GM12878 (cell line): Measurements from ENCODE around the gene BICRAL. TPM values are rescaled to one million over a fixed set of nuclear protein-coding genes. Genes with fewer than 3 reads are reported as not detected.

ENCODE experiments used
- ATAC-seq: fragments of 200-7000 bp; cut with Tn5 transposase; 3 replicates; pipeline ENCODE4 v1.9.1; 2020; ENCODE audit warnings: mild to moderate bottlenecking, moderate library complexity
- BruUV-seq: library from RNA; stranded (reverse); fragments of 400-500 nt; replicated peaks from 2 replicates; lab custom pipeline; 2021; lab: Mats Ljungman, UMichigan
- CTCF ChIA-PET: fragments of 300-600 bp; sonication (Branson Sonifier 250); formaldehyde crosslinking; extraction: SDS; loops from one replicate; lab custom pipeline; 2021; ENCODE audit warnings: inconsistent platforms; lab: Yijun Ruan, JAX
- POLR2A ChIA-PET: fragments of 350-600 bp; formaldehyde crosslinking; extraction: SDS; loops from one replicate; lab custom pipeline; 2021; ENCODE audit warnings: inconsistent platforms; lab: Charles Lee
- RAD21 ChIA-PET: fragments of 300-600 bp; sonication (Branson Sonifier 250); formaldehyde crosslinking; loops from one replicate; lab custom pipeline; 2023; ENCODE audit warnings: antibody characterized with exemption; ENCODE audit not compliant: unreplicated experiment; lab: Charles Lee
- SMC1A ChIA-PET: fragments of 300-600 bp; sonication (Branson Sonifier 250); formaldehyde crosslinking; loops from one replicate; lab custom pipeline; 2023; ENCODE audit not compliant: unreplicated experiment, uncharacterized antibody; lab: Charles Lee
- DNase-seq: peaks from one replicate; pipeline ENCODE4 v3.0.0-alpha.2; 2011; ENCODE audit warnings: low read depth, low spot score
- FAIRE-seq: peaks from 3 replicates; lab custom pipeline; 2011; peaks lifted over from hg19 to GRCh38; lab: Jason Lieb, UNC
- H2AFZ ChIP-seq: 2 replicates; pipeline ENCODE4 v1.6.0; 2011; ENCODE audit warnings: low read depth, low read length, control low read depth; ENCODE audit not compliant: control insufficient read depth
- H3K27ac ChIP-seq: 2 replicates; pipeline ENCODE4 v1.5.1; 2011; ENCODE audit warnings: control low read depth; ENCODE audit not compliant: control insufficient read depth, insufficient read depth
- H3K27me3 ChIP-seq, 2 experiments: replicated peaks in 1 of 2; 2 replicates each; pipeline versions ENCODE4 v1.6.0 to v1.6.1; 2011; ENCODE audit warnings: low read length in 1 of 2; ENCODE audit not compliant: control insufficient read depth in 2 of 2, insufficient read depth in 2 of 2
- H3K36me3 ChIP-seq, 2 experiments: 2 replicates each; pipeline ENCODE4 v1.5.1; 2011; ENCODE audit warnings: low read length in 1 of 2; ENCODE audit not compliant: control insufficient read depth in 2 of 2, insufficient read depth in 2 of 2
- H3K4me1 ChIP-seq: 2 replicates; pipeline ENCODE4 v1.6.1; 2011; ENCODE audit warnings: mild to moderate bottlenecking, low read length, moderate library complexity, mixed read lengths; ENCODE audit not compliant: control insufficient read depth, insufficient read depth
- H3K4me2 ChIP-seq: 2 replicates; pipeline ENCODE4 v1.6.0; 2011; ENCODE audit warnings: control low read depth; ENCODE audit not compliant: control insufficient read depth, insufficient read depth
- H3K4me3 ChIP-seq: fragments of 200-600 bp; sonication (generic); 2 replicates; pipeline ENCODE4 v1.5.1; 2016
- H3K79me2 ChIP-seq: 2 replicates; pipeline ENCODE4 v1.6.0; 2011; ENCODE audit warnings: low read length; ENCODE audit not compliant: control insufficient read depth, insufficient read depth
- H3K9ac ChIP-seq: 2 replicates; pipeline ENCODE4 v1.8.0; 2011; ENCODE audit warnings: low read length, control low read depth, mixed read lengths; ENCODE audit not compliant: control insufficient read depth, insufficient read depth
- H3K9me3 ChIP-seq: replicated peaks from 3 replicates; pipeline ENCODE4 v1.5.1; 2011; ENCODE audit warnings: mild to moderate bottlenecking, low read length; ENCODE audit not compliant: control insufficient read depth, insufficient read depth
- H4K20me1 ChIP-seq: 2 replicates; pipeline ENCODE4 v1.6.0; 2011; ENCODE audit not compliant: control insufficient read depth, insufficient read depth
- CTCF ChIP-seq, 3 experiments: IDR thresholded peaks in 2 of 3; conservative IDR thresholded peaks in 1 of 3; 2 replicates each; pipeline ENCODE4 v1.5.1; 2011; ENCODE audit warnings: low read depth in 3 of 3, low read length in 3 of 3, mild to moderate bottlenecking in 3 of 3, control low read depth in 2 of 3, moderate library complexity in 2 of 3, inconsistent platforms in 1 of 3, mixed read lengths in 1 of 3; ENCODE audit not compliant: control insufficient read depth in 2 of 3, insufficient read depth in 1 of 3; ENCODE audit errors: extremely low read depth in 1 of 3
- EGR1 ChIP-seq, 2 experiments: IDR thresholded peaks; 1 replicate in 1 of 2; 2 replicates in 1 of 2; pipeline ENCODE4 v1.6.1; 2011 to 2012; ENCODE audit warnings: low read depth in 2 of 2, low read length in 2 of 2, borderline replicate concordance in 1 of 2, mild to moderate bottlenecking in 1 of 2, moderate library complexity in 1 of 2
- EZH2 ChIP-seq: IDR thresholded peaks from 2 replicates; pipeline ENCODE4 v1.6.1; 2012; ENCODE audit warnings: low read depth, mild to moderate bottlenecking, control low read depth, inconsistent platforms, low read length, borderline replicate concordance; ENCODE audit not compliant: control insufficient read depth
- HDAC2 ChIP-seq: fragments of 200-600 bp; sonication (generic); IDR thresholded peaks from 2 replicates; pipeline ENCODE4 v1.6.1; 2017
- RAD51 ChIP-seq: fragments of 450-650 bp; IDR thresholded peaks from 2 replicates; pipeline ENCODE4 v1.6.1; 2016; ENCODE audit warnings: moderate library complexity, mild to moderate bottlenecking, inconsistent platforms
- ZBED1 ChIP-seq: IDR thresholded peaks from 2 replicates; pipeline ENCODE4 v1.6.1; 2016; ENCODE audit warnings: borderline replicate concordance
- WGBS: methylation state at CpG from one replicate; pipeline ENCODE4 v1.1.6; 2016; ENCODE audit warnings: low lambda C conversion rate; ENCODE audit not compliant: insufficient replicate concordance, insufficient coverage; ENCODE audit errors: missing lambda C conversion rate; 5-methylcytosine and 5-hydroxymethylcytosine counted together
- in situ Hi-C: fragments of 300-500 bp; cut with MboI; formaldehyde crosslinking; loops from 9 replicates; pipeline ENCODE4 v1.14.3; 2018; ENCODE audit warnings: mixed read lengths
- intact Hi-C: fragments of 100-400 bp; cut with micrococcal nuclease; formaldehyde crosslinking; loops from one replicate; pipeline ENCODE4 v1.14.2; 2022; ENCODE audit not compliant: unreplicated experiment
- polyA plus RNA-seq, 11 experiments: library from polyadenylated mRNA; depleted of rRNA in 4 of 11; unstranded in 6 of 11; stranded (reverse) in 5 of 11; fragments of >200 nt; fragmentation: Nextera tagmentation in 4 of 11; fragmentation: Illumina TruSeq in 1 of 11; extraction: Ambion mirVana in 4 of 11; extraction: Trizol in 1 of 11; gene quantifications; 1 replicate in 1 of 11; 2 replicates in 10 of 11; pipeline versions ENCODE4 v1.2.1 to v1.2.3, GENCODE V29; 2011 to 2016; ENCODE audit warnings: inconsistent platforms in 2 of 11, missing spikeins in 2 of 11, low read depth in 1 of 11
- total RNA-seq, 4 experiments: library from RNA; depleted of rRNA in 3 of 4; stranded (reverse); fragments of >200 nt in 3 of 4; fragmentation: Illumina TruSeq in 1 of 4; extraction: Trizol in 1 of 4; gene quantifications; 2 replicates each; pipeline versions ENCODE4 v1.2.1 to v1.2.3, GENCODE V29; 2013 to 2021
- TF ChIP-seq, protein P1 (sequence below): fragments of 450-650 bp; IDR thresholded peaks from 2 replicates; pipeline ENCODE4 v1.6.1; 2016; ENCODE audit warnings: mild to moderate bottlenecking, moderate library complexity, borderline replicate concordance
- TF ChIP-seq, protein P2 (sequence below): IDR thresholded peaks from 2 replicates; pipeline ENCODE4 v1.6.1; 2012; ENCODE audit warnings: improper control_type of control experiment, low read depth, low read length; ENCODE audit not compliant: insufficient replicate concordance
- TF ChIP-seq, protein P3 (sequence below): IDR thresholded peaks from 2 replicates; pipeline ENCODE4 v1.6.1; 2011; ENCODE audit warnings: borderline replicate concordance, low read depth, mild to moderate bottlenecking, moderate library complexity, mixed read lengths, low read length; ENCODE audit not compliant: insufficient read depth; ENCODE audit errors: extremely low read length

Gene BICRAL
- total and polyA plus RNA-seq, 10 of the 15 experiments (the other 5 are each of a cell fraction or from before 2014, with no cell fraction given), result 1.9 to 16.6 (median 8.5) TPM

- TF ChIP-seq, protein P1, sequence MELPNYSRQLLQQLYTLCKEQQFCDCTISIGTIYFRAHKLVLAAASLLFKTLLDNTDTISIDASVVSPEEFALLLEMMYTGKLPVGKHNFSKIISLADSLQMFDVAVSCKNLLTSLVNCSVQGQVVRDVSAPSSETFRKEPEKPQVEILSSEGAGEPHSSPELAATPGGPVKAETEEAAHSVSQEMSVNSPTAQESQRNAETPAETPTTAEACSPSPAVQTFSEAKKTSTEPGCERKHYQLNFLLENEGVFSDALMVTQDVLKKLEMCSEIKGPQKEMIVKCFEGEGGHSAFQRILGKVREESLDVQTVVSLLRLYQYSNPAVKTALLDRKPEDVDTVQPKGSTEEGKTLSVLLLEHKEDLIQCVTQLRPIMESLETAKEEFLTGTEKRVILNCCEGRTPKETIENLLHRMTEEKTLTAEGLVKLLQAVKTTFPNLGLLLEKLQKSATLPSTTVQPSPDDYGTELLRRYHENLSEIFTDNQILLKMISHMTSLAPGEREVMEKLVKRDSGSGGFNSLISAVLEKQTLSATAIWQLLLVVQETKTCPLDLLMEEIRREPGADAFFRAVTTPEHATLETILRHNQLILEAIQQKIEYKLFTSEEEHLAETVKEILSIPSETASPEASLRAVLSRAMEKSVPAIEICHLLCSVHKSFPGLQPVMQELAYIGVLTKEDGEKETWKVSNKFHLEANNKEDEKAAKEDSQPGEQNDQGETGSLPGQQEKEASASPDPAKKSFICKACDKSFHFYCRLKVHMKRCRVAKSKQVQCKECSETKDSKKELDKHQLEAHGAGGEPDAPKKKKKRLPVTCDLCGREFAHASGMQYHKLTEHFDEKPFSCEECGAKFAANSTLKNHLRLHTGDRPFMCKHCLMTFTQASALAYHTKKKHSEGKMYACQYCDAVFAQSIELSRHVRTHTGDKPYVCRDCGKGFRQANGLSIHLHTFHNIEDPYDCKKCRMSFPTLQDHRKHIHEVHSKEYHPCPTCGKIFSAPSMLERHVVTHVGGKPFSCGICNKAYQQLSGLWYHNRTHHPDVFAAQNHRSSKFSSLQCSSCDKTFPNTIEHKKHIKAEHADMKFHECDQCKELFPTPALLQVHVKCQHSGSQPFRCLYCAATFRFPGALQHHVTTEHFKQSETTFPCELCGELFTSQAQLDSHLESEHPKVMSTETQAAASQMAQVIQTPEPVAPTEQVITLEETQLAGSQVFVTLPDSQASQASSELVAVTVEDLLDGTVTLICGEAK, result no peak
- TF ChIP-seq EGR1 (IDR thresholded peaks at IDR 0.05; ENCODE audit: borderline replicate concordance in 1 of 2, low read depth in 2 of 2, low read length in 2 of 2) (no peak), HDAC2 (no peak), EZH2 (no peak)
- TF ChIP-seq, all 136 proteins: peak for 0
Measured at GRCh38 chr6:42831237-42831636, 49.4 kb downstream of the BICRAL start (continued).

GRCh38 chr6:42834056-42834455 lies 52.2 kb downstream of the BICRAL start:
- no peak overlapping the region for H3K4me3 ChIP-seq
- BruUV-seq, result no TSS peak
- ChIA-PET SMC1A (no interaction called here), CTCF (interaction anchor here (0.9 kb wide), 1 partner anchor 85 kb away, joined by 3 read pairs; no protein-coding TSS in a partner anchor), POLR2A (no interaction called here), RAD21 (no interaction called here)
- no peaks in the 10 kb centered on the region for H3K9me3 ChIP-seq
- no peak for ATAC-seq
- no peaks in the 10 kb centered on the region for H3K27me3 ChIP-seq
- no peak overlapping the region for H3K9ac ChIP-seq
- no peaks in the 10 kb centered on the region for H4K20me1 ChIP-seq
- intact Hi-C loops (no loop called here), in situ Hi-C loops (no loop called here)
- H3K4me2 ChIP-seq, result no peak overlapping the region
- no peaks in the 10 kb centered on the region; the same call in 1 of the 2 replicates for H3K79me2 ChIP-seq
- no peak overlapping the region for H2AFZ ChIP-seq
- H3K36me3 ChIP-seq, result peaks cover 9 to 12% of the 10 kb centered on the region in 2 experiments; a peak in 3 of 4 replicates
- no peak for DNase-seq
- no peak for FAIRE-seq
- 99% methylated on average over 5 of the region's 5 CpGs for WGBS
- no peaks in the 10 kb centered on the region for H3K4me1 ChIP-seq
- no peak overlapping the region for H3K27ac ChIP-seq
- TF ChIP-seq ZBED1 (no peak), CTCF (IDR thresholded peaks at IDR 0.05 in 2 of 3, conservative IDR thresholded peaks at IDR 0.05 in 1 of 3; ENCODE audit: control insufficient read depth in 2 of 3, extremely low read depth in 1 of 3, insufficient read depth in 1 of 3, low read depth in 3 of 3, low read length in 3 of 3) (no peak), RAD51 (no peak)
- TF ChIP-seq, protein P2, sequence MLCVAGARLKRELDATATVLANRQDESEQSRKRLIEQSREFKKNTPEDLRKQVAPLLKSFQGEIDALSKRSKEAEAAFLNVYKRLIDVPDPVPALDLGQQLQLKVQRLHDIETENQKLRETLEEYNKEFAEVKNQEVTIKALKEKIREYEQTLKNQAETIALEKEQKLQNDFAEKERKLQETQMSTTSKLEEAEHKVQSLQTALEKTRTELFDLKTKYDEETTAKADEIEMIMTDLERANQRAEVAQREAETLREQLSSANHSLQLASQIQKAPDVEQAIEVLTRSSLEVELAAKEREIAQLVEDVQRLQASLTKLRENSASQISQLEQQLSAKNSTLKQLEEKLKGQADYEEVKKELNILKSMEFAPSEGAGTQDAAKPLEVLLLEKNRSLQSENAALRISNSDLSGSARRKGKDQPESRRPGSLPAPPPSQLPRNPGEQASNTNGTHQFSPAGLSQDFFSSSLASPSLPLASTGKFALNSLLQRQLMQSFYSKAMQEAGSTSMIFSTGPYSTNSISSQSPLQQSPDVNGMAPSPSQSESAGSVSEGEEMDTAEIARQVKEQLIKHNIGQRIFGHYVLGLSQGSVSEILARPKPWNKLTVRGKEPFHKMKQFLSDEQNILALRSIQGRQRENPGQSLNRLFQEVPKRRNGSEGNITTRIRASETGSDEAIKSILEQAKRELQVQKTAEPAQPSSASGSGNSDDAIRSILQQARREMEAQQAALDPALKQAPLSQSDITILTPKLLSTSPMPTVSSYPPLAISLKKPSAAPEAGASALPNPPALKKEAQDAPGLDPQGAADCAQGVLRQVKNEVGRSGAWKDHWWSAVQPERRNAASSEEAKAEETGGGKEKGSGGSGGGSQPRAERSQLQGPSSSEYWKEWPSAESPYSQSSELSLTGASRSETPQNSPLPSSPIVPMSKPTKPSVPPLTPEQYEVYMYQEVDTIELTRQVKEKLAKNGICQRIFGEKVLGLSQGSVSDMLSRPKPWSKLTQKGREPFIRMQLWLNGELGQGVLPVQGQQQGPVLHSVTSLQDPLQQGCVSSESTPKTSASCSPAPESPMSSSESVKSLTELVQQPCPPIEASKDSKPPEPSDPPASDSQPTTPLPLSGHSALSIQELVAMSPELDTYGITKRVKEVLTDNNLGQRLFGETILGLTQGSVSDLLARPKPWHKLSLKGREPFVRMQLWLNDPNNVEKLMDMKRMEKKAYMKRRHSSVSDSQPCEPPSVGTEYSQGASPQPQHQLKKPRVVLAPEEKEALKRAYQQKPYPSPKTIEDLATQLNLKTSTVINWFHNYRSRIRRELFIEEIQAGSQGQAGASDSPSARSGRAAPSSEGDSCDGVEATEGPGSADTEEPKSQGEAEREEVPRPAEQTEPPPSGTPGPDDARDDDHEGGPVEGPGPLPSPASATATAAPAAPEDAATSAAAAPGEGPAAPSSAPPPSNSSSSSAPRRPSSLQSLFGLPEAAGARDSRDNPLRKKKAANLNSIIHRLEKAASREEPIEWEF, result no peak
- TF ChIP-seq, protein P3, sequence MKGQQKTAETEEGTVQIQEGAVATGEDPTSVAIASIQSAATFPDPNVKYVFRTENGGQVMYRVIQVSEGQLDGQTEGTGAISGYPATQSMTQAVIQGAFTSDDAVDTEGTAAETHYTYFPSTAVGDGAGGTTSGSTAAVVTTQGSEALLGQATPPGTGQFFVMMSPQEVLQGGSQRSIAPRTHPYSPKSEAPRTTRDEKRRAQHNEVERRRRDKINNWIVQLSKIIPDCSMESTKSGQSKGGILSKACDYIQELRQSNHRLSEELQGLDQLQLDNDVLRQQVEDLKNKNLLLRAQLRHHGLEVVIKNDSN, result no peak
